ENCODE data around the gene GHRHR. TPM values are rescaled to one million over a fixed set of nuclear protein-coding genes. Genes with fewer than 3 reads are reported as not detected.

The GHRHR gene
- total and polyA plus RNA-seq, 9 of the 15 experiments (the other 6 are each of a cell fraction or from before 2014, with no cell fraction given): not detected

GRCh38 chr7:30938435-30939316 is 25.1 kb upstream of the GHRHR start (continued):
- TF ChIP-seq PHF20 (IDR thresholded peaks at IDR 0.05; ENCODE audit: partially characterized antibody) (no peak), CTBP1 (IDR thresholded peaks at IDR 0.05; ENCODE audit: borderline replicate concordance) (peak; percentile 97), TFAP4 (CRISPR knock-in tag; IDR thresholded peaks at IDR 0.05; ENCODE audit: borderline replicate concordance) (peak; percentile 53; the same call in 1 of the 2 replicates), SMC3 (conservative IDR thresholded peaks at IDR 0.05; ENCODE audit: insufficient read depth, low read depth, low read length) (peak; percentile 63), ASH1L (IDR thresholded peaks at IDR 0.05; ENCODE audit: borderline replicate concordance, low read depth, partially characterized antibody) (no peak), KAT2B (IDR thresholded peaks at IDR 0.05; ENCODE audit: low read depth, low read length) (no peak), CREM (IDR thresholded peaks at IDR 0.05; ENCODE audit: low read depth) (peak; percentile 96), ZSCAN29 (IDR thresholded peaks at IDR 0.05) (no peak), TOE1 (IDR thresholded peaks at IDR 0.05; ENCODE audit: borderline replicate concordance) (no peak), TOE1 (CRISPR knock-in tag; IDR thresholded peaks at IDR 0.05; ENCODE audit: borderline replicate concordance, low read depth) (no peak), TGIF2 (CRISPR knock-in tag; IDR thresholded peaks at IDR 0.05) (no peak), BRF1 (IDR thresholded peaks at IDR 0.05; ENCODE audit: borderline replicate concordance, extremely low read depth, insufficient read length) (no peak), ZNF57 (CRISPR knock-in tag; IDR thresholded peaks at IDR 0.05) (no peak), HNRNPLL (IDR thresholded peaks at IDR 0.05; ENCODE audit: low read depth, low read length, poor library complexity, severe bottlenecking) (no peak), MCM5 (IDR thresholded peaks at IDR 0.05; ENCODE audit: low read depth) (no peak), COPS2 (conservative IDR thresholded peaks at IDR 0.05) (no peak), TEAD2 (tag; IDR thresholded peaks at IDR 0.05) (no peak), ZNF253 (CRISPR knock-in tag; conservative IDR thresholded peaks at IDR 0.05) (no peak), ELF4 (CRISPR knock-in tag; IDR thresholded peaks at IDR 0.05) (no peak)
- TF ChIP-seq, protein P1, sequence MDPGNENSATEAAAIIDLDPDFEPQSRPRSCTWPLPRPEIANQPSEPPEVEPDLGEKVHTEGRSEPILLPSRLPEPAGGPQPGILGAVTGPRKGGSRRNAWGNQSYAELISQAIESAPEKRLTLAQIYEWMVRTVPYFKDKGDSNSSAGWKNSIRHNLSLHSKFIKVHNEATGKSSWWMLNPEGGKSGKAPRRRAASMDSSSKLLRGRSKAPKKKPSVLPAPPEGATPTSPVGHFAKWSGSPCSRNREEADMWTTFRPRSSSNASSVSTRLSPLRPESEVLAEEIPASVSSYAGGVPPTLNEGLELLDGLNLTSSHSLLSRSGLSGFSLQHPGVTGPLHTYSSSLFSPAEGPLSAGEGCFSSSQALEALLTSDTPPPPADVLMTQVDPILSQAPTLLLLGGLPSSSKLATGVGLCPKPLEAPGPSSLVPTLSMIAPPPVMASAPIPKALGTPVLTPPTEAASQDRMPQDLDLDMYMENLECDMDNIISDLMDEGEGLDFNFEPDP (CRISPR knock-in tag; IDR thresholded peaks at IDR 0.05): no peak
- TF ChIP-seq, protein P2, sequence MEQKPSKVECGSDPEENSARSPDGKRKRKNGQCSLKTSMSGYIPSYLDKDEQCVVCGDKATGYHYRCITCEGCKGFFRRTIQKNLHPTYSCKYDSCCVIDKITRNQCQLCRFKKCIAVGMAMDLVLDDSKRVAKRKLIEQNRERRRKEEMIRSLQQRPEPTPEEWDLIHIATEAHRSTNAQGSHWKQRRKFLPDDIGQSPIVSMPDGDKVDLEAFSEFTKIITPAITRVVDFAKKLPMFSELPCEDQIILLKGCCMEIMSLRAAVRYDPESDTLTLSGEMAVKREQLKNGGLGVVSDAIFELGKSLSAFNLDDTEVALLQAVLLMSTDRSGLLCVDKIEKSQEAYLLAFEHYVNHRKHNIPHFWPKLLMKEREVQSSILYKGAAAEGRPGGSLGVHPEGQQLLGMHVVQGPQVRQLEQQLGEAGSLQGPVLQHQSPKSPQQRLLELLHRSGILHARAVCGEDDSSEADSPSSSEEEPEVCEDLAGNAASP (IDR thresholded peaks at IDR 0.05): no peak
- TF ChIP-seq, protein P3, sequence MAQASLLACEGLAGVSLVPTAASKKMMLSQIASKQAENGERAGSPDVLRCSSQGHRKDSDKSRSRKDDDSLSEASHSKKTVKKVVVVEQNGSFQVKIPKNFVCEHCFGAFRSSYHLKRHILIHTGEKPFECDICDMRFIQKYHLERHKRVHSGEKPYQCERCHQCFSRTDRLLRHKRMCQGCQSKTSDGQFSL (CRISPR knock-in tag; IDR thresholded peaks at IDR 0.05): no peak
- TF ChIP-seq, protein P3 (tag; IDR thresholded peaks at IDR 0.05): no peak
- TF ChIP-seq, protein P4, sequence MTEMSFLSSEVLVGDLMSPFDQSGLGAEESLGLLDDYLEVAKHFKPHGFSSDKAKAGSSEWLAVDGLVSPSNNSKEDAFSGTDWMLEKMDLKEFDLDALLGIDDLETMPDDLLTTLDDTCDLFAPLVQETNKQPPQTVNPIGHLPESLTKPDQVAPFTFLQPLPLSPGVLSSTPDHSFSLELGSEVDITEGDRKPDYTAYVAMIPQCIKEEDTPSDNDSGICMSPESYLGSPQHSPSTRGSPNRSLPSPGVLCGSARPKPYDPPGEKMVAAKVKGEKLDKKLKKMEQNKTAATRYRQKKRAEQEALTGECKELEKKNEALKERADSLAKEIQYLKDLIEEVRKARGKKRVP (CRISPR knock-in tag; IDR thresholded peaks at IDR 0.05): no peak

Data from K562 (cell line).